Loucy (cell line): ENCODE data around the gene RAET1L.
"Not testable (repeated sequence)": the region's sequence is repeated elsewhere in the genome, so short reads cannot be mapped to it uniquely, and the experiment has no call there.

Experiments
- EZH2phosphoT487 ChIP-seq: fragments of 200-600 bp; IDR thresholded peaks from 2 replicates; pipeline ENCODE4 v1.6.1; 2018; ENCODE audit warnings: antibody characterized with exemption, mild to moderate bottlenecking, moderate library complexity, borderline replicate concordance
- TF ChIP-seq, protein P1 (sequence below): fragments of 200-600 bp; sonication (generic); conservative IDR thresholded peaks from 2 replicates; pipeline ENCODE4 v1.5.1; 2014; ENCODE audit warnings: mild to moderate bottlenecking, antibody characterized with exemption, low read length

DNA sequence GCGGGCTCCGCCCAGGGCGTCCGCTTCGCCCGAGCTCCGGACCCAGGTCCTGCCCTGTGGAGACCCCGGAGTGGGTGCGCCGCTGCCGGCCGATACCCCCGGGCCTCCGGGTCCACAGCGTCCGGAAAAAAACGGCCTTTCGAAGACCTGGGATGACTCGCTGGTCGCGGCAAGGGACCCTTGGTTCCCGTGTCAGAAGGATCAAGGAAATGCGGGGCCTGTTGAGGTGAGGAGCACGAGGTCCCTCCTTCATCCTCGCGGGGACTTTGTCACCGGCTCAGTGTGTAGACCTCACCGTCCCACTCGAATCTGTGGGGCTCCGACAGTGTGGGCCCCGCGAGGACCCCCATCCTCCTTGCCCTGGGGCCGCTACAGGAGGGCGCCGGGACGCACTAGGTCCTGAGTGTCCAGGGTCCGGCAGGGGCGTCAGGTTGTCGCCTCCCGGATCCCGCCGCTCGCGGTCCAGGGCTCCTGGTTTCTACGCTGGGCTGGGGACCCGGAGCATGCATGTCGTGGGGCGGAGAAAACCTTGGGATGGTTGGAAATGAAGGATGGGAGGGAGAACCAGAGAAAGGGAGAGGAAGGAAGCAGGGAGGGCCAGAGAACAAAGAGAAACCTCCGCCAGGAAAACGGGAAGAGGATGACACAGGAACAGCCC is 10.6 kb downstream of the RAET1L start:
- TF ChIP-seq, protein P1, sequence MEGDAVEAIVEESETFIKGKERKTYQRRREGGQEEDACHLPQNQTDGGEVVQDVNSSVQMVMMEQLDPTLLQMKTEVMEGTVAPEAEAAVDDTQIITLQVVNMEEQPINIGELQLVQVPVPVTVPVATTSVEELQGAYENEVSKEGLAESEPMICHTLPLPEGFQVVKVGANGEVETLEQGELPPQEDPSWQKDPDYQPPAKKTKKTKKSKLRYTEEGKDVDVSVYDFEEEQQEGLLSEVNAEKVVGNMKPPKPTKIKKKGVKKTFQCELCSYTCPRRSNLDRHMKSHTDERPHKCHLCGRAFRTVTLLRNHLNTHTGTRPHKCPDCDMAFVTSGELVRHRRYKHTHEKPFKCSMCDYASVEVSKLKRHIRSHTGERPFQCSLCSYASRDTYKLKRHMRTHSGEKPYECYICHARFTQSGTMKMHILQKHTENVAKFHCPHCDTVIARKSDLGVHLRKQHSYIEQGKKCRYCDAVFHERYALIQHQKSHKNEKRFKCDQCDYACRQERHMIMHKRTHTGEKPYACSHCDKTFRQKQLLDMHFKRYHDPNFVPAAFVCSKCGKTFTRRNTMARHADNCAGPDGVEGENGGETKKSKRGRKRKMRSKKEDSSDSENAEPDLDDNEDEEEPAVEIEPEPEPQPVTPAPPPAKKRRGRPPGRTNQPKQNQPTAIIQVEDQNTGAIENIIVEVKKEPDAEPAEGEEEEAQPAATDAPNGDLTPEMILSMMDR, result not testable (repeated sequence)
- not testable (repeated sequence) for TF ChIP-seq EZH2phosphoT487
